Mesendoderm (in vitro differentiated cells): ENCODE measurements around the gene HDX.

ENCODE experiments used
- DNase-seq: peaks from one replicate; pipeline ENCODE4 v3.0.0; 2013
- H2AK5ac ChIP-seq: 2 replicates; pipeline ENCODE4 v1.6.1; 2013; ENCODE audit warnings: low read length, inconsistent platforms
- H2BK120ac ChIP-seq: 2 replicates; pipeline ENCODE4 v1.6.1; 2013; ENCODE audit warnings: low read depth, mild to moderate bottlenecking, low read length, moderate library complexity, mixed read lengths
- H2BK15ac ChIP-seq: replicated peaks from 2 replicates; pipeline ENCODE4 v1.6.1; 2013; ENCODE audit warnings: low read depth, mild to moderate bottlenecking, moderate library complexity
- H2BK5ac ChIP-seq: 2 replicates; pipeline ENCODE4 v1.6.1; 2013; ENCODE audit warnings: low read length, inconsistent platforms
- H3K18ac ChIP-seq: 2 replicates; pipeline ENCODE4 v1.6.1; 2013; ENCODE audit warnings: mild to moderate bottlenecking, low read length, mixed read lengths
- H3K23ac ChIP-seq: one replicate; pipeline ENCODE4 v1.6.1; 2013; ENCODE audit warnings: low read length
- H3K27ac ChIP-seq: 2 replicates; pipeline ENCODE4 v1.5.1; 2013; ENCODE audit warnings: low read depth, mild to moderate bottlenecking, inconsistent platforms, low read length, moderate library complexity
- H3K27me3 ChIP-seq: 2 replicates; pipeline ENCODE4 v1.6.1; 2013; ENCODE audit warnings: low read length, control low read depth, mild to moderate bottlenecking, inconsistent platforms; ENCODE audit not compliant: insufficient read depth, poor library complexity
- H3K36me3 ChIP-seq: 2 replicates; pipeline ENCODE4 v1.6.1; 2013; ENCODE audit warnings: low read length, inconsistent platforms; ENCODE audit not compliant: control insufficient read depth, insufficient read depth
- H3K4ac ChIP-seq: one replicate; pipeline ENCODE4 v1.6.1; 2013; ENCODE audit warnings: low read depth, mild to moderate bottlenecking, low read length, moderate library complexity
- H3K4me1 ChIP-seq: 2 replicates; pipeline ENCODE4 v1.6.1; 2013; ENCODE audit warnings: low read depth, low read length, inconsistent platforms; ENCODE audit not compliant: control insufficient read depth
- H3K4me2 ChIP-seq: 2 replicates; pipeline ENCODE4 v1.6.1; 2013; ENCODE audit warnings: low read length
- H3K4me3 ChIP-seq: 2 replicates; pipeline ENCODE4 v1.5.1; 2013; ENCODE audit warnings: mild to moderate bottlenecking, low read length
- H3K56ac ChIP-seq: one replicate; pipeline ENCODE4 v1.6.1; 2013; ENCODE audit warnings: low read length
- H3K79me1 ChIP-seq: 2 replicates; pipeline ENCODE4 v1.6.1; 2013; ENCODE audit warnings: low read length, inconsistent platforms
- H3K79me2 ChIP-seq: 2 replicates; pipeline ENCODE4 v1.6.1; 2013; ENCODE audit warnings: mild to moderate bottlenecking, low read length; ENCODE audit not compliant: control insufficient read depth, insufficient read depth
- H3K9ac ChIP-seq: 2 replicates; pipeline ENCODE4 v1.6.1; 2013; ENCODE audit warnings: low read length, inconsistent platforms
- H4K5ac ChIP-seq: one replicate; pipeline ENCODE4 v1.6.1; 2013; ENCODE audit warnings: low read length
- H4K8ac ChIP-seq: one replicate; pipeline ENCODE4 v1.6.1; 2013; ENCODE audit warnings: low read depth, mild to moderate bottlenecking, control low read depth, low read length, moderate library complexity
- WGBS: extraction: QIAGEN DNeasy Blood & Tissue Kit; methylation state at CpG from one replicate; pipeline ENCODE4 v1.1.7; 2013; ENCODE audit warnings: low lambda C conversion rate, missing lambda C conversion rate; ENCODE audit not compliant: insufficient coverage; ENCODE audit errors: extremely low coverage; 5-methylcytosine and 5-hydroxymethylcytosine counted together

Gene HDX

DNA sequence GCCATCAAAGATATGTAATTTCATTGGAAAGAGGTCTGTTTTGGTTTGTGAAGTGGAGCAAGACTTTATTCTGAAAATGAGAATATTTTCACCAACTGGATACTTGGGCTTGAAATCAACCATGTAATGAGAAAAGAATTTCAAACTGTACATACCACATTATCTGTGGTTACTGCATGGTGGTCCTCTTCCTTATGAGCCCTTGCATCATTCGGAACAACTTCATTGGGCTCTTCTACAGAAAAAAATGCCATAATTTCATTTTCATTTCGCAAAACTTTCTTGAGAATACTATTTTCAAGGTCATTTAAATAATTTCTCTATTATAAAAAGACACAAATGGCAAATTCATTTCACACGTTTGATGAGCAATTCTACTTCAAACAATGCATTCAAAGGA, 165.6 kb downstream of the HDX start:
- no peaks in the 10 kb centered on the region for H3K36me3 ChIP-seq
- no peaks in the 10 kb centered on the region for H3K79me2 ChIP-seq
- H2AK5ac ChIP-seq = no peak overlapping the region
- no peak overlapping the region for H3K4me2 ChIP-seq
- H3K18ac ChIP-seq = no peak overlapping the region
- no peak overlapping the region for H4K5ac ChIP-seq
- no peak overlapping the region for H3K23ac ChIP-seq
- WGBS = no CpG with 5 or more reads among the region's 3 CpGs
- no peak overlapping the region for H3K4ac ChIP-seq
- H3K9ac ChIP-seq = no peak overlapping the region
- no peaks in the 10 kb centered on the region for H3K79me1 ChIP-seq
- H3K4me3 ChIP-seq = no peak overlapping the region
- no peak overlapping the region for H2BK15ac ChIP-seq
- no peak overlapping the region for H2BK120ac ChIP-seq
- no peak overlapping the region for H3K27ac ChIP-seq
- H3K56ac ChIP-seq = no peak overlapping the region
- H3K27me3 ChIP-seq = no peaks in the 10 kb centered on the region
- H2BK5ac ChIP-seq = no peak overlapping the region
- H4K8ac ChIP-seq = no peak overlapping the region
- no peaks in the 10 kb centered on the region for H3K4me1 ChIP-seq
- no peak for DNase-seq

DNA sequence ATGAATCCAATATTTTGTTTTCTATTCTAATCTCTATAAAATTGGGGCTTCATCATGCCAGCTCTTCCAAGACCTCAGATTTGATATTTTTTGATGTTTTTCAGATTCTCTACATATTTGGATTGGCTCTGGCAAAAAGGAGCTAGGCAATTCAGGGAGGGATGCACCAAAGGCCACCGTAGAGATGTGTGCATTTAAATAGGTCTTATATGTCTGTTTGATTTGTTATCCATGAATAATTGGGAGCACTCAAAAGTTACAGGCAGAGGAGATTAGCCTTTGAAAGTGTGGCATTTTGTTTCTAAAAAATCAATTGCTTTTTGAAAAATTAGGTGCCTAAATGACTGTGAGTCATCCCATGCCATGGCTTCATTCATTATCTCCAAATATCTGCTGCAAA, 167.1 kb downstream of the HDX start:
- Histone ChIP-seq H3K4ac (no peak overlapping the region), H3K23ac (no peak overlapping the region), H2BK5ac (no peak overlapping the region), H3K79me1 (no peaks in the 10 kb centered on the region), H3K27ac (no peak overlapping the region), H2BK120ac (no peak overlapping the region), H3K18ac (no peak overlapping the region), H3K4me3 (no peak overlapping the region), H3K9ac (no peak overlapping the region), H2BK15ac (no peak overlapping the region), H2AK5ac (no peak overlapping the region), H4K5ac (no peak overlapping the region), H3K36me3 (no peaks in the 10 kb centered on the region), H3K4me2 (no peak overlapping the region), H3K4me1 (no peaks in the 10 kb centered on the region), H3K79me2 (no peaks in the 10 kb centered on the region), H4K8ac (no peak overlapping the region), H3K56ac (no peak overlapping the region), H3K27me3 (no peaks in the 10 kb centered on the region)
- WGBS = no CpG with 5 or more reads among the region's 1 CpG
- no peak for DNase-seq

DNA sequence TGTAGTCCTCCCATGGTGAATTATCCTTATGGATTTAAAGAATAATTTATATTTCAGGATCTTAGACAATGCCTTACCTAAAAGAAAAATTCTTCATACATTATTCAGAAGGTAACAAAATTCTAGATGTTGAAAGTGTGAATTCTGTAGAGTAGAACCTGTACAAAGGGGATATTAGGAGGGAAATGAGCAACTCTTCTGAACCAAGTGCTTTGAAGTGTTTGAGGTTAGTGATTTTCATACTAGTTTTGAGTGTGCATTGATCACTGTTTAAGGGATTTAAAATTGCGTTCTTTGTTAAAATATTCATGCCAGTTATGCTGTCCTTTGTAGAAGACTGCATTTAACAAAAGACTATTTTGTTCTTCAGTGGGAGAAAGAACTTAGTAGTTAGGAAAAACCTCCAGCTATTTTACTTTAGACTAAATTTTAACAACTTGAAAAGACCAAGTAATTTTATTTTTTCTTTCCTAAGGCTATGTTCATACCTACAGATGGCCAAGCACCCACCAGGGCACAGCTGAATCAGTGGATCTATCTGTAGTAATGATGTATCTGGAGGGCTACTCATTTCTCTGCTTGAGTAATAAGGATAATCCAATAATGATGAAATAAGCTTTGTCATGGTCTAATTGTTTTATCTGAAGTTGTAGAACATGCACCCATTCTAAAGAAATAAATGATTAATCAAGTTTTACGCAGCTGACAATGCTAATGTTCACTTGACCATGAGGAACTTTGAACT, 180.0 kb downstream of the HDX start:
- H2BK15ac ChIP-seq = no peak overlapping the region

GRCh38 chrX:84320614-84321013, 181.6 kb downstream of the HDX start:
- Histone ChIP-seq H2AK5ac (no peak overlapping the region), H3K27ac (no peak overlapping the region), H3K23ac (no peak overlapping the region), H3K79me1 (no peaks in the 10 kb centered on the region), H3K56ac (no peak overlapping the region), H3K4ac (no peak overlapping the region), H3K18ac (no peak overlapping the region), H2BK120ac (no peak overlapping the region), H2BK5ac (no peak overlapping the region), H4K8ac (no peak overlapping the region), H3K4me3 (no peak overlapping the region), H3K36me3 (no peaks in the 10 kb centered on the region), H3K4me2 (no peak overlapping the region), H3K4me1 (no peaks in the 10 kb centered on the region), H3K79me2 (no peaks in the 10 kb centered on the region), H4K5ac (no peak overlapping the region), H3K27me3 (no peaks in the 10 kb centered on the region), H3K9ac (no peak overlapping the region), H2BK15ac (no peak overlapping the region)
- no peak for DNase-seq

More for the DNA sequence above, 180.0 kb downstream of the HDX start:
- Histone ChIP-seq H3K9ac (no peak overlapping the region), H3K36me3 (no peaks in the 10 kb centered on the region), H4K8ac (no peak overlapping the region), H3K4me2 (no peak overlapping the region), H4K5ac (no peak overlapping the region), H3K79me1 (no peaks in the 10 kb centered on the region), H3K18ac (no peak overlapping the region), H3K4ac (no peak overlapping the region), H2BK120ac (no peak overlapping the region), H2BK5ac (no peak overlapping the region), H2AK5ac (no peak overlapping the region), H3K27me3 (no peaks in the 10 kb centered on the region), H3K4me3 (no peak overlapping the region), H3K79me2 (no peaks in the 10 kb centered on the region), H3K27ac (no peak overlapping the region), H3K56ac (no peak overlapping the region), H3K23ac (no peak overlapping the region), H3K4me1 (no peaks in the 10 kb centered on the region)
- WGBS = no CpG with 5 or more reads among the region's 2 CpGs
- no peak for DNase-seq

DNA sequence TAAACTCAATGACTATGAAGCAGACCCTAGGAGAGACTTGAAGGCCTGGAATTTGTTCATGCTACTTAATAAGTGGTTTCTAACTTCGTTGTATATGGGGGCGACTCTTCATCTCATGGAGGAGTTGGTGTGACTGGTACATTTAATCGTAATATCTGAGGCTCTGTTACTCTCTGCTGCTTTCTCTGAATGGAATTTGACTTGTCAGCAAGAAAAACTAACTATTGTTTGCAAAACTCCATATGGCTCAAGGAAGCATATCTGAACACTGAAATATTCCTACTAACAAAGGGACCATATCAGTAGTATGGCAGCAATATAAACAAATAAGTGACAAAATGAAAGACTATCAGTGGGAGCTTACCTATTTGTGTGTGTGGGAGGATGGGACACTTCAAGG, 182.2 kb downstream of the HDX start:
- H3K4me3 ChIP-seq = no peak overlapping the region
- no peaks in the 10 kb centered on the region for H3K4me1 ChIP-seq
- no peak overlapping the region for H2BK5ac ChIP-seq
- H3K27ac ChIP-seq = no peak overlapping the region
- no peak overlapping the region for H3K23ac ChIP-seq
- H3K27me3 ChIP-seq = no peaks in the 10 kb centered on the region
- no peaks in the 10 kb centered on the region for H3K79me2 ChIP-seq
- no peaks in the 10 kb centered on the region for H3K36me3 ChIP-seq
- H2BK120ac ChIP-seq = no peak overlapping the region
- no peak for DNase-seq
- no peaks in the 10 kb centered on the region for H3K79me1 ChIP-seq
- no peak overlapping the region for H3K56ac ChIP-seq
- H4K8ac ChIP-seq = no peak overlapping the region
- no peak overlapping the region for H2AK5ac ChIP-seq
- no peak overlapping the region for H3K4ac ChIP-seq
- no CpG with 5 or more reads among the region's 3 CpGs for WGBS
- H3K9ac ChIP-seq = no peak overlapping the region
- H2BK15ac ChIP-seq = no peak overlapping the region
- no peak overlapping the region for H3K18ac ChIP-seq
- no peak overlapping the region for H4K5ac ChIP-seq
- H3K4me2 ChIP-seq = no peak overlapping the region

GRCh38 chrX:84318661-84319060, 183.6 kb downstream of the HDX start:
- Histone ChIP-seq H2BK120ac (no peak overlapping the region), H3K4ac (no peak overlapping the region), H4K8ac (no peak overlapping the region), H3K23ac (no peak overlapping the region), H3K27ac (no peak overlapping the region), H3K27me3 (no peaks in the 10 kb centered on the region), H3K4me3 (no peak overlapping the region), H4K5ac (no peak overlapping the region), H3K79me2 (no peaks in the 10 kb centered on the region), H2BK15ac (no peak overlapping the region), H2AK5ac (no peak overlapping the region), H3K18ac (no peak overlapping the region), H3K79me1 (no peaks in the 10 kb centered on the region), H3K9ac (no peak overlapping the region), H2BK5ac (no peak overlapping the region), H3K4me2 (no peak overlapping the region), H3K56ac (no peak overlapping the region), H3K36me3 (no peaks in the 10 kb centered on the region), H3K4me1 (no peaks in the 10 kb centered on the region)
- DNase-seq = no peak
- no CpG with 5 or more reads among the region's 1 CpG for WGBS
